ENCODE results near the gene OR1A1.
"Not testable (repeated sequence)": the region's sequence is repeated elsewhere in the genome, so short reads cannot be mapped to it uniquely, and the experiment has no call there.

The OR1A1 gene

GRCh38 chr17:3207367-3207766 is at the start of gene OR1A1:
Gene OR1A1 (plus strand): TSS chr17:3207667. CDS start chr17:3215621, 7,954 bp downstream.
- DNase-seq, result no peak

- no peak for DNase-seq
Measured at GRCh38 chr17:3167574-3167973, 39.9 kb upstream of the OR1A1 start.

- no peak for DNase-seq
Measured at GRCh38 chr17:3189961-3190360, 17.5 kb upstream of the OR1A1 start.

GRCh38 chr17:3197219-3197618 is 10.2 kb upstream of the OR1A1 start, which contains the start of gene OR1A2:
Gene OR1A2 (plus strand): TSS chr17:3197519. CDS start chr17:3197519, 0 bp downstream.
- DNase-seq, result no peak

GRCh38 chr17:3208484-3208883 is 1.0 kb downstream of the OR1A1 start:
- DNase-seq, result no peak

GRCh38 chr17:3213001-3213400 is 5.5 kb downstream of the OR1A1 start:
- DNase-seq, result no peak

GRCh38 chr17:3213587-3213986 is 6.1 kb downstream of the OR1A1 start:
- no peak for DNase-seq

- DNase-seq, result not testable (repeated sequence)
Measured at GRCh38 chr17:3219978-3220377, 12.5 kb downstream of the OR1A1 start.

- no peak for DNase-seq
Measured at GRCh38 chr17:3221850-3222249, 14.4 kb downstream of the OR1A1 start.

- no peak for DNase-seq
Measured at GRCh38 chr17:3222505-3222904, 15.0 kb downstream of the OR1A1 start.

- DNase-seq, result not testable (repeated sequence)
Measured at GRCh38 chr17:3224721-3225352, 17.4 kb downstream of the OR1A1 start.

GRCh38 chr17:3232300-3232699 is 24.8 kb downstream of the OR1A1 start:
- not testable (repeated sequence) for DNase-seq

- DNase-seq, result peak; percentile 15
Measured at GRCh38 chr17:3238685-3239084, 31.2 kb downstream of the OR1A1 start.

- not testable (repeated sequence) for DNase-seq
Measured at GRCh38 chr17:3241044-3241443, 33.6 kb downstream of the OR1A1 start.

GRCh38 chr17:3244841-3245240 is 37.4 kb downstream of the OR1A1 start:
- DNase-seq, result not testable (repeated sequence)

GRCh38 chr17:3249013-3249412 is 41.5 kb downstream of the OR1A1 start:
- not testable (repeated sequence) for DNase-seq

- no peak for DNase-seq
Measured at GRCh38 chr17:3256575-3256974, 49.1 kb downstream of the OR1A1 start.

GRCh38 chr17:3260163-3260562 is 52.7 kb downstream of the OR1A1 start:
- DNase-seq, result no peak

- DNase-seq, result no peak
Measured at GRCh38 chr17:3260600-3260999, 53.1 kb downstream of the OR1A1 start.

All from midbrain (tissue), 1 donor.